GM12875 (cell line): ENCODE results near the gene FAM167B.
"Not testable (repeated sequence)": the region's sequence is repeated elsewhere in the genome, so short reads cannot be mapped to it uniquely, and the experiment has no call there.

Experiments
- H3K4me3 ChIP-seq: one replicate; pipeline ENCODE4 v1.5.1; 2011; ENCODE audit warnings: low read depth, low read length, control low read depth
- CTCF ChIP-seq: IDR thresholded peaks from 2 replicates; pipeline ENCODE4 v1.5.1; 2011; ENCODE audit warnings: low read depth, mild to moderate bottlenecking, control low read depth, inconsistent platforms, low read length, moderate library complexity, borderline replicate concordance; ENCODE audit not compliant: insufficient read depth

Gene FAM167B

GRCh38 chr1:32250893-32251716 lies 4.1 kb downstream of the FAM167B start, which contains the start of gene LCK:
Gene LCK, plus strand, starts transcription at chr1:32251265. Its CDS starts 23,065 bp downstream, at chr1:32274330.
- H3K4me3 ChIP-seq: peak within 1 kb of the TSS; percentile 56
- no peak for TF ChIP-seq CTCF

GRCh38 chr1:32255072-32256071 lies 8.3 kb downstream of the FAM167B start:
- peak overlapping the region; percentile 56 for H3K4me3 ChIP-seq
- TF ChIP-seq CTCF: no peak

- H3K4me3 ChIP-seq: peak overlapping the region; percentile 16
- no peak for TF ChIP-seq CTCF
These were observed 9.6 kb downstream of the FAM167B start for GRCh38 chr1:32256473-32257226.

GRCh38 chr1:32257227-32257508 lies 10.1 kb downstream of the FAM167B start:
- no peak for TF ChIP-seq CTCF
- H3K4me3 ChIP-seq: no peak overlapping the region

GRCh38 chr1:32263236-32263593 lies 16.2 kb downstream of the FAM167B start:
- not testable (repeated sequence) for H3K4me3 ChIP-seq

GRCh38 chr1:32263744-32264143 lies 16.7 kb downstream of the FAM167B start:
- no peak for TF ChIP-seq CTCF
- no peak overlapping the region for H3K4me3 ChIP-seq

- no peak overlapping the region for H3K4me3 ChIP-seq
- TF ChIP-seq CTCF: no peak
These were observed 18.8 kb downstream of the FAM167B start for GRCh38 chr1:32265846-32266245.
